SK-N-MC (cell line): ENCODE results near the gene TCF12.

ENCODE experiments used
- EZH2 ChIP-seq: fragments of 200-600 bp; sonication (generic); IDR thresholded peaks from one replicate; pipeline ENCODE4 v1.6.1; 2017; ENCODE audit warnings: antibody characterized with exemption
- FOXP2 ChIP-seq: optimal IDR thresholded peaks from 2 replicates; pipeline ENCODE3; 2011; ENCODE audit warnings: mild to moderate bottlenecking, moderate library complexity; ENCODE audit not compliant: insufficient read depth; ENCODE audit errors: extremely low read length, control extremely low read depth
- POLR2AphosphoS5 ChIP-seq: IDR thresholded peaks from 2 replicates; pipeline ENCODE4 v1.6.1; 2012; ENCODE audit warnings: mild to moderate bottlenecking, low read depth, low read length, borderline replicate concordance

GRCh38 chr15:57171426-57171825 lies 253.0 kb downstream of the TCF12 start:
- no peak for TF ChIP-seq POLR2AphosphoS5
- TF ChIP-seq EZH2, result no peak
- TF ChIP-seq FOXP2, result no peak
